NCI-H2029 (cell line): ENCODE measurements around the gene ACTL9.
"Not testable (repeated sequence)": the region's sequence is repeated elsewhere in the genome, so short reads cannot be mapped to it uniquely, and the experiment has no call there.

Experiments
- DNase-seq: peaks from one replicate; lab custom pipeline; 2025; lab: John Stamatoyannopoulos, UW

ACTL9 gene

GRCh38 chr19:8698433-8699063 lies at the start of gene ACTL9:
TSS of gene ACTL9 (minus strand) at chr19:8698795. CDS start at chr19:8698701, 94 bp downstream.
- DNase-seq: no peak

DNA sequence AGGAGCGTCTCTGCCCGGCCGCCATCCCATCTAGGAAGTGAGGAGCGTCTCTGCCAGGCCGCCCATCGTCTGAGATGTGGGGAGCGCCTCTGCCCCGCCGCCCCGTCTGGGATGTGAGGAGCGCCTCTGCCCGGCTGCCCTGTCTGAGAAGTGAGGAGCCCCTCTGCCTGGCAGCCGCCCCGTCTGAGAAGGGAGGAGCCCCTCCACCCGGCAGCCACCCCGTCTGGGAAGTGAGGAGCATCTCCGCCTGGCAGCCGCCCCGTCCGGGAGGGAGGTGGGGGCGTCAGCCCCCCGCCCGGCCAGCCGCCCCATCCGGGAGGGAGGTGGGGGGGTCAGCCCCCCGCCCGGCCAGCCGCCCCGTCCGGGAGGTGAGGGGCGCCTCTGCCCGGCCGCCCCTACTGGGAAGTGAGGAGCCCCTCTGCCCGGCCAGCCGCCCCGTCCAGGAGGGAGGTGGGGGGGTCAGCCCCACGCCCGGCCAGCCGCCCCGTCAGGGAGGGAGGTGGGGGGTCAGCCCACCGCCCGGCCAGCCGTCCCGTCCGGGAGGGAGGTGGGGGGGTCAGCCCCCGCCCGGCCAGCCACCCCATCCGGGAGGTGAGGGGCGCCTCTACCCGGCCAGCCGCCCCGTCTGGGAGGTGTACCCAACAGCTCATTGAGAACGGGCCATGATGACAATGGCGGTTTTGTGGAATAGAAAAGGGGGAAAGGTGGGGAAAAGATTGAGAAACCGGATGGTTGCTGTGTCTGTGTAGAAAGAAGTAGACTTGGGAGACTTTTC lies 40.9 kb upstream of the ACTL9 start:
- DNase-seq: not testable (repeated sequence)

DNA sequence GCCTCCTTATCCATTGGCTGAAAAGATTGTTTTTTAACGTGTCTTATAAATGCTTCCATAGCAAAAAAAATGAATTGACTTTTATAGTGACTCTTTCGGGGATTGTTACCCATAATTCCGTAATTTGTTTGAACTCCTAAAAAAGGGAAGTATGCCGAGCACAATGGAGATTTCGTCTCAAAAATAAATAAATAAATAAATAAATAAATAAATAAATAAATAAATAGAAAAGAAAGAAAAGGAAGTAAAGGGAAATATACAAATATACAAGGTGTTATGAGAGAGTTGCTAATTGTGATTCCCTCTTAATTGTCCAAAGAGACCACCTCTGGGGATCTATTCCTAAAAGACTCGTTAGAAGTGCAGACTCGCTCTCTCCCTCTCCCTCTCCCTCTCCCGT lies 39.8 kb upstream of the ACTL9 start:
- DNase-seq: no peak

- DNase-seq: no peak
Observed at GRCh38 chr19:8731428-8732169, 33.0 kb upstream of the ACTL9 start.

- DNase-seq: no peak
Observed at GRCh38 chr19:8724276-8724675, 25.7 kb upstream of the ACTL9 start.

DNA sequence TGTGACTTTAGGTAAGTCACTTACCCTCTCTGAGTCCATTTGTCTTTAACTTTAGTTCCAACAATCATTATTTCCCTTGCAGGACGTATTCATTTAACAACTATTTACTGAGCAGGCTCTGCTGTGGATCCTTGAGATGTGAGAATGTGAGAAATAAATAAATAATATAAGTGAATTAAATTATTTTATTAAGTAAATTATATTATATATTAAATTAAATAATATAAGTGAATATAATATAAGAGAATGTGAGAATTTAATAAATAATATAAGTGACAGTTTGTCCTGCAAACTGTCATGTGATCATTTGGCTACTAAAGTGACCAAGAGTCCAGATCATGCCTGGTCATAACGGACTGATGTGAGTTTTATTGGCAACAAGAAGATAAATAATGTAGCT lies 23.4 kb upstream of the ACTL9 start:
- DNase-seq: no peak

DNA sequence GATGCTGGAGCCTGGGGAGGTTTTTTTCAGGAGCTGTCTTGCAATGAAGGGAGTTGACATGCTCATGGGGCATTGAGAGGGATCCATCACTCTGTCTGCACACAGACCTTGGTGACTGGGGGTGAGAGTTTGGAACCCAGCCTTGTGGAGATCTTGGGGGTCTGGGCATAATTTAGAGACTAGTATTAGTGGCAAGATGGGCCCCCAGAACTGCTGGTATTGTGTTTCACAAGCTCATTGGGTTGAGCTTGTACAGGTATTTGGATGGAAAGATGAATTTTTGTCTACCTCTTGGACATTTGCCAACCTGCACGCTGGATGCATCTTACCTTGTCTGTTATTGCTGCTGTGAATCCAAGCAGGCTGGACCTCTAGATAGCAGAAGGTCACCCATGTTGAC lies 22.7 kb upstream of the ACTL9 start, which contains the start of gene OR2Z1:
OR2Z1 (plus strand) TSS at position 301 of the 400 bp plus-strand sequence. CDS start 9,395 bp downstream, outside the sequence.
- DNase-seq: no peak

DNA sequence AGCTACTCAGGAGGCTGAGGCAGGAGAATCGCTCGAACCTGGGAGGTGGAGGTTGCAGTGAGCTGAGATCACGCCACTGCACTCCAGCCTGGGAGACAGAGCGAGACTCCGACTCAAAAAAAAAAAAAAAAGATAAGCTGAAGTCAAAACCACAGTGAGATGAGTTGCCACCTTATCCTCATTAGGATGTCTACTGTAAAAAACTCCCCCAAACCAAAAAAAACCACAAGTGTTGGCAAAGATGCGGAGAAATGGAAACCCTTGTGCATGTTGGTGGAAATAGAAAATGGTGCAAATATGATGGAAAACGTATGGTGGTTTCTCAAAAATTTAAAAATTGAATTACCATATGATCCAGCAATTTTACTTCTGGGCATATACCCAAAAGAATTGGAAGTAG lies 11.7 kb upstream of the ACTL9 start:
- DNase-seq: not testable (repeated sequence)

- no peak for DNase-seq
Observed at GRCh38 chr19:8705742-8706141, 7.1 kb upstream of the ACTL9 start.

- not testable (repeated sequence) for DNase-seq
Observed at GRCh38 chr19:8705304-8705703, 6.7 kb upstream of the ACTL9 start.

DNA sequence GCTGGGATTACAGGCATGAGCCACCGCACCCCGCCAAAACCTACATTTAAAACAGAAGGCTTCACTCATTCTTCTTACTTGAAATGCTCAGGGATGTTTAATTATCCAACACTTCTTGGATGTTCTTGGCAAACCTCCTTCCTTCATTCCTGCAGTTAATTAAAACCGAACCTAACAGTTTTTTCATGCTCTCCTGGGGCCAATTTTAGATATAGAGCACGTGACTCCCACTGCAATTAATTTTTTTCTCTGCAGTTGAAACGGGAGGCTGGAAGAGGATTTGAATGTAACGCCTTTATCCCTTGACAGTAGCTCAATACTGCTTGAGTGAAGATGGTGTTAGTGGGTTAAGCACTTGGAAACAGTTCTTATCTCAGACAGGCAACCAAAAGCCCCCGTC lies 4.6 kb upstream of the ACTL9 start:
- DNase-seq: no peak

GRCh38 chr19:8702350-8702749 lies 3.8 kb upstream of the ACTL9 start:
- DNase-seq: no peak

DNA sequence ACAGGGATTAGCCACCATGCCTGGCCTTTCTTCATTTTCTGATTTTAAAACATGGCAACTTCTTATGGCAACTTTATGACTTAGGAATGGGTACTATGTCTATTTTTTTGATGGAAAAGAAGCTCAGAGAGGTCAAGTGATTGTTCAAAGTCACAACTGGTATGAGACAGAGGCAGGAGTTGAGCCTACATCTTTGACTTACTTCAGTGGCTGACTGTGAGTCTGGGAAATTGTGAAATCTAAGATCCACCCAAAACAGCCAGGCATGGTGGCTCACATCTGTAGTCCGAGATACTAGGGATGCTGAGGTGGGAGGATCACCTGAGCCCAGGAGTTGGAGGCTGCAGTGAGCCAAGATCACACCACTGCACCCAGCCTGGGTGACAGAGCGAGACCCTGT lies 2.4 kb upstream of the ACTL9 start:
- no peak for DNase-seq

- DNase-seq: no peak
Observed at GRCh38 chr19:8699908-8700307, 1.3 kb upstream of the ACTL9 start.

- no peak for DNase-seq
Observed at GRCh38 chr19:8697671-8698432, 743 bp downstream of the ACTL9 start.

DNA sequence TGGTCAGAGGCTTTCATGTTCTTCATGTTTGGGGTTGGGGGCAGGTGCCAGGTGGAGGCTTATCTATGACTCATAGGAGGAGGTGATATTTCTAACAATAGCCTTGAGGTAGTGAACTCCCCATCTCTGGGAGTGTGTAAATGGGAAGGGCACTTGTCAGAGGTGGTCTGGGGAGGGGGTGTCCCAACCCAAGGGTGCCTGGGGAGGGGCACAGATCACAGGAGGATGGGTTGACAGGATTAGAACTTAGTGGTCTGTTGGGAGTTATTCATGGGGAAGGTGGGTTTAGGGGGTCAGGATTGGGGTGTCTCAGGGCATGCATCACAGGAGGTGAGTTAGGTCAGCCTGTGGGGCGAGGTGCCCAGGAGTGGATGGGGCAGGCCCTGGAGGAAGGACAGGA lies 1.6 kb downstream of the ACTL9 start:
- no peak for DNase-seq

- no peak for DNase-seq
Observed at GRCh38 chr19:8695911-8696310, 2.7 kb downstream of the ACTL9 start.

- no peak for DNase-seq
Observed at GRCh38 chr19:8695501-8695900, 3.1 kb downstream of the ACTL9 start.

DNA sequence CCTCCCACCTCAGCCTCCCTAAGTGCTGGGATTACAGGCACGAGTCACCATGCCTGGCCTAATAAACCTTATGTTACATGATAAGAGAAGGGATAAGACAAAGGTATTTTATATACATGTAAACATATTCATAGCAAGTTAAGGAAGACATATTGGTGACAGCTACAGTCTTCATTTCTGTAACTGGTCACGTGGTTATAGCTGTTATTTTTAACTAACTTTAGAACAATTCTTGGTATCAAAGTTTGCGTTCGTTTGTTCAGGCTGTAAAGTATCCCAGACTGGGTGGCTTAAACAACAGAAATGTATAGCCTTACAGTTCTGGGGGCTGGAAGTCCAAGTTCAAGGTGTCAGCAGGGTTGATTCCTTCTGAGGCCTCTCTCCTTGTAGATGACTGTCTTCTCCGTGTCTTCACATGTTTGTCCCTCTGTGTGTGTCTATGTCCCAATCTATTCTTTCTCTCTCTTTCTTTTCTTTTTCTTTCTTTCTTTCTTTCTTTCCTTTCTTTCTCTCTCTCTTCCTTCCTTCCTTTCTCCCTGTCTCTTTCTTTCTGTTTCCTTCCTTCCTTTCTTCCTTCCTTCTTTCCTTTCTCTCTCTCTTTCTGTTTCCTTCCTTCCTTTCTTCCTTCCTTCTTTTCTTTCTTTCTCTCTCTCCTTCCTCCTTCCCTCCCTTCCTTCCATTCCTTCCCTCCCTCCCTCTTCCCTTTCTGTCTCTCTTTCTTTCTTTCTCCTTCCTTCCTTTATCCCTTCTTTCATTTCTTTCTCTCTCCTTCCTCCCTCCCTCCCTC lies 7.6 kb downstream of the ACTL9 start:
- no peak for DNase-seq

- DNase-seq: no peak
Observed at GRCh38 chr19:8688930-8689329, 9.7 kb downstream of the ACTL9 start.

DNA sequence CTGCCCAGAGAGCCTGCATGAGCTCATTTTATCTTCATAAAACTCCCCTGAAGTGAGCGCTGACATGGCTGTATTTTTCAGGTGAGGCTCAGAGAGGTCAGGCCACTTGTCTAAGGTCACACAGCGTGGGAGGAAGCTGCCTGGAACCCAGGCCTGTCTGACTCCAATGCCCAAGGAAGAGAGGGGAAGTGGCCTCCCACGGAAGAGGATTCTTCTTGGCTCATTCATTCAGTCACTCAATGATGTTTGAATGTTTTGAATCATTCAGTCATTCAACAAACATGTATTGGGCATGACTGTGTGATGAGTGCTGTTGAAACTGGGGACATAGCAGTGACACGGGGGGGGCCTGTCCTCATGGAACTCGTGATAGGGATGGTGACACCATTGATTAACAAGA lies 12.0 kb downstream of the ACTL9 start:
- no peak for DNase-seq
